ENCODE data around the gene DAP3. TPM values are rescaled to one million over a fixed set of nuclear protein-coding genes. Genes with fewer than 3 reads are reported as not detected.
"Not testable (repeated sequence)": the region's sequence is repeated elsewhere in the genome, so short reads cannot be mapped to it uniquely, and the experiment has no call there.

Gene DAP3
- total and polyA plus RNA-seq, 2 donors (not counting 1 experiment from before 2014, with no cell fraction given): 54.2 to 103 TPM

- H3K27me3 ChIP-seq (ENCODE audit: control insufficient read depth, insufficient read depth, low read length): no peaks in the 10 kb centered on the region
- H3K4me2 ChIP-seq (ENCODE audit: extremely low read depth, insufficient read depth, low read length): no peak overlapping the region
- TF ChIP-seq CTCF (conservative IDR thresholded peaks at IDR 0.05 in 1 of 2, IDR thresholded peaks at IDR 0.05 in 1 of 2; ENCODE audit: low read depth in 1 of 2, low read length in 2 of 2) (no peak), EZH2 (IDR thresholded peaks at IDR 0.05; ENCODE audit: low read length, missing control alignments) (no peak)
- no peak overlapping the region for H3K9ac ChIP-seq (ENCODE audit: insufficient read depth, low read length)
- no peak overlapping the region for H2AFZ ChIP-seq (ENCODE audit: low read length)
- H3K4me3 ChIP-seq (replicated peaks in 1 of 4; ENCODE audit: control extremely low read depth in 1 of 4, insufficient read depth in 1 of 4, low read depth in 3 of 4, low read length in 4 of 4): no peak overlapping the region
- DNase-seq (ENCODE audit: low read depth in 2 of 2): no peak
- no peaks in the 10 kb centered on the region for H3K36me3 ChIP-seq (ENCODE audit: control insufficient read depth, insufficient read depth, low read length)
- no peaks in the 10 kb centered on the region for H3K9me3 ChIP-seq (ENCODE audit: control insufficient read depth, insufficient read depth, low read depth, low read length)
- H3K27ac ChIP-seq (ENCODE audit: insufficient read depth, low read length): no peak overlapping the region
- H4K20me1 ChIP-seq (ENCODE audit: control insufficient read depth, extremely low read depth, insufficient read depth, low read length): no peaks in the 10 kb centered on the region
- peaks cover 6% of the 10 kb centered on the region for H3K79me2 ChIP-seq (ENCODE audit: control insufficient read depth, insufficient read depth, low read length)
- no peaks in the 10 kb centered on the region for H3K4me1 ChIP-seq (ENCODE audit: control insufficient read depth, extremely low read depth, insufficient read depth, low read length)
These were observed 24.2 kb downstream of the DAP3 start for GRCh38 chr1:155713075-155713474.

- not testable (repeated sequence) for H3K79me2 ChIP-seq (ENCODE audit: control insufficient read depth, insufficient read depth, low read length); H3K27me3 ChIP-seq (ENCODE audit: control insufficient read depth, insufficient read depth, low read length); DNase-seq (ENCODE audit: low read depth in 2 of 2); H3K36me3 ChIP-seq (ENCODE audit: control insufficient read depth, insufficient read depth, low read length); H3K4me2 ChIP-seq (ENCODE audit: extremely low read depth, insufficient read depth, low read length); H3K4me1 ChIP-seq (ENCODE audit: control insufficient read depth, extremely low read depth, insufficient read depth, low read length); H4K20me1 ChIP-seq (ENCODE audit: control insufficient read depth, extremely low read depth, insufficient read depth, low read length); H3K27ac ChIP-seq (ENCODE audit: insufficient read depth, low read length); H2AFZ ChIP-seq (ENCODE audit: low read length); H3K4me3 ChIP-seq (replicated peaks in 1 of 4; ENCODE audit: control extremely low read depth in 1 of 4, insufficient read depth in 1 of 4, low read depth in 3 of 4, low read length in 4 of 4); H3K9ac ChIP-seq (ENCODE audit: insufficient read depth, low read length); H3K9me3 ChIP-seq (ENCODE audit: control insufficient read depth, insufficient read depth, low read depth, low read length)
These were observed 26.2 kb downstream of the DAP3 start for GRCh38 chr1:155715056-155715455.

- no peak overlapping the region for H2AFZ ChIP-seq (ENCODE audit: low read length)
- no peaks in the 10 kb centered on the region for H3K27me3 ChIP-seq (ENCODE audit: control insufficient read depth, insufficient read depth, low read length)
- no peak overlapping the region for H3K27ac ChIP-seq (ENCODE audit: insufficient read depth, low read length)
- H3K4me1 ChIP-seq (ENCODE audit: control insufficient read depth, extremely low read depth, insufficient read depth, low read length): no peaks in the 10 kb centered on the region
- DNase-seq (ENCODE audit: low read depth in 2 of 2): no peak
- H3K9ac ChIP-seq (ENCODE audit: insufficient read depth, low read length): no peak overlapping the region
- no peaks in the 10 kb centered on the region for H4K20me1 ChIP-seq (ENCODE audit: control insufficient read depth, extremely low read depth, insufficient read depth, low read length)
- no peak overlapping the region for H3K4me3 ChIP-seq (replicated peaks in 1 of 4; ENCODE audit: control extremely low read depth in 1 of 4, insufficient read depth in 1 of 4, low read depth in 3 of 4, low read length in 4 of 4)
- no peaks in the 10 kb centered on the region for H3K36me3 ChIP-seq (ENCODE audit: control insufficient read depth, insufficient read depth, low read length)
- no peaks in the 10 kb centered on the region for H3K79me2 ChIP-seq (ENCODE audit: control insufficient read depth, insufficient read depth, low read length)
- H3K9me3 ChIP-seq (ENCODE audit: control insufficient read depth, insufficient read depth, low read depth, low read length): no peaks in the 10 kb centered on the region
- TF ChIP-seq CTCF (conservative IDR thresholded peaks at IDR 0.05 in 1 of 2, IDR thresholded peaks at IDR 0.05 in 1 of 2; ENCODE audit: low read depth in 1 of 2, low read length in 2 of 2) (no peak), EZH2 (IDR thresholded peaks at IDR 0.05; ENCODE audit: low read length, missing control alignments) (no peak)
- H3K4me2 ChIP-seq (ENCODE audit: extremely low read depth, insufficient read depth, low read length): no peak overlapping the region
These were observed 26.9 kb downstream of the DAP3 start for GRCh38 chr1:155715777-155716176.
